HepG2 (cell line): ENCODE data around the gene HIPK4. TPM values are rescaled to one million over a fixed set of nuclear protein-coding genes. Genes with fewer than 3 reads are reported as not detected.

Source experiments
- ATAC-seq: fragments of 200-7000 bp; cut with Tn5 transposase; 3 replicates; pipeline ENCODE4 v1.9.1; 2020; ENCODE audit warnings: mild to moderate bottlenecking, moderate library complexity
- BruUV-seq: library from RNA; stranded (reverse); fragments of 400-500 nt; replicated peaks from 2 replicates; lab custom pipeline; 2021; lab: Mats Ljungman, UMichigan
- CTCF ChIA-PET: fragments of 300-600 bp; formaldehyde crosslinking; extraction: SDS; loops from one replicate; lab custom pipeline; 2021; ENCODE audit warnings: low total read pairs, inconsistent platforms, low intra/inter-chr PET ratio; lab: Yijun Ruan, JAX
- POLR2A ChIA-PET: fragments of 350-600 bp; sonication (Branson Sonifier 250); formaldehyde crosslinking; loops from one replicate; lab custom pipeline; 2020; ENCODE audit warnings: antibody characterized with exemption, inconsistent platforms; lab: Yijun Ruan, JAX
- DNase-seq: peaks from one replicate; pipeline ENCODE4 v3.0.0-alpha.2; 2015; ENCODE audit warnings: low spot score
- FAIRE-seq: peaks from 3 replicates; lab custom pipeline; 2011; peaks lifted over from hg19 to GRCh38; lab: Jason Lieb, UNC
- H2AFZ ChIP-seq: one replicate; pipeline ENCODE4 v1.6.1; 2011; ENCODE audit warnings: low read length, inconsistent platforms
- H3K27ac ChIP-seq: fragments of 300-600 bp; 3 replicates; pipeline ENCODE4 v1.8.0; 2011; ENCODE audit warnings: mixed run types, mild to moderate bottlenecking, mixed read lengths, low read length, inconsistent platforms; ENCODE audit not compliant: insufficient read depth; ENCODE audit errors: extremely low read length
- H3K27me3 ChIP-seq, 2 experiments: fragments of 200-600 bp in 1 of 2; 2 replicates in 1 of 2; 3 replicates in 1 of 2; pipeline versions ENCODE4 v1.6.0 to v1.8.0; 2011; ENCODE audit warnings: low read length in 2 of 2, mild to moderate bottlenecking in 2 of 2, moderate library complexity in 2 of 2, inconsistent platforms in 1 of 2; ENCODE audit not compliant: insufficient read depth in 2 of 2, control insufficient read depth in 1 of 2
- H3K36me3 ChIP-seq, 2 experiments: fragments of 200-600 bp in 1 of 2; replicated peaks in 1 of 2; 2 replicates in 1 of 2; 3 replicates in 1 of 2; pipeline versions ENCODE4 v1.5.1 to v1.8.0; 2011; ENCODE audit warnings: low read length in 2 of 2, inconsistent platforms in 1 of 2; ENCODE audit not compliant: insufficient read depth in 2 of 2, control insufficient read depth in 1 of 2
- H3K4me1 ChIP-seq: 2 replicates; pipeline ENCODE4 v1.5.1; 2012; ENCODE audit warnings: low read length, inconsistent platforms; ENCODE audit not compliant: insufficient read depth
- H3K4me2 ChIP-seq: 2 replicates; pipeline ENCODE4 v1.6.0; 2011; ENCODE audit warnings: low read depth, low read length, inconsistent platforms
- H3K4me3 ChIP-seq, 3 experiments: fragments of 200-600 bp in 1 of 3; sonication (generic), shearing (Covaris generic) in 1 of 3; replicated peaks in 1 of 3; 2 replicates each; pipeline ENCODE4 v1.5.1; 2011 to 2016; ENCODE audit warnings: low read length in 3 of 3, inconsistent platforms in 2 of 3, low read depth in 2 of 3, mild to moderate bottlenecking in 2 of 3, control low read depth in 1 of 3, mixed read lengths in 1 of 3; ENCODE audit not compliant: insufficient read depth in 1 of 3
- H3K79me2 ChIP-seq: one replicate; pipeline ENCODE4 v1.6.1; 2011; ENCODE audit warnings: low read length, inconsistent platforms; ENCODE audit not compliant: insufficient read depth
- H3K9ac ChIP-seq: 2 replicates; pipeline ENCODE4 v1.6.0; 2011; ENCODE audit warnings: mild to moderate bottlenecking, low read depth, low read length, inconsistent platforms; ENCODE audit not compliant: insufficient read depth
- H3K9me3 ChIP-seq: 2 replicates; pipeline ENCODE4 v1.5.1; 2012; ENCODE audit warnings: mild to moderate bottlenecking, low read length
- H4K20me1 ChIP-seq: 2 replicates; pipeline ENCODE4 v1.6.0; 2011; ENCODE audit warnings: inconsistent platforms, mild to moderate bottlenecking, low read length, moderate library complexity; ENCODE audit not compliant: insufficient read depth
- GMEB1 ChIP-seq: sonication (generic); formaldehyde crosslinking; IDR thresholded peaks from 2 replicates; pipeline ENCODE4 v1.5.1; 2020; ENCODE audit warnings: missing genetic modification reagents, mild to moderate bottlenecking, borderline replicate concordance
- HHEX ChIP-seq: IDR thresholded peaks from 2 replicates; pipeline ENCODE4 v1.6.1; 2016; ENCODE audit warnings: control low read depth
- HOXA3 ChIP-seq: sonication (generic); formaldehyde crosslinking; IDR thresholded peaks from 2 replicates; pipeline ENCODE4 v1.5.0; 2020; ENCODE audit warnings: missing genetic modification reagents
- NCOA2 ChIP-seq: sonication (generic); formaldehyde crosslinking; IDR thresholded peaks from 2 replicates; pipeline ENCODE4 v1.8.0; 2022; ENCODE audit warnings: inconsistent platforms
- TMF1 ChIP-seq: sonication (generic); formaldehyde crosslinking; IDR thresholded peaks from 2 replicates; pipeline ENCODE4 v1.8.1; 2022; ENCODE audit warnings: low read depth, missing genetic modification reagents
- ZNF232 ChIP-seq: sonication (generic); formaldehyde crosslinking; IDR thresholded peaks from 2 replicates; pipeline ENCODE4 v1.4.0; 2020; ENCODE audit warnings: missing genetic modification reagents, borderline replicate concordance
- ZNF276 ChIP-seq: sonication (generic); formaldehyde crosslinking; IDR thresholded peaks from 2 replicates; pipeline ENCODE4 v1.4.0; 2020; ENCODE audit warnings: mild to moderate bottlenecking, low read depth, missing genetic modification reagents
- ZNF280B ChIP-seq: sonication (generic); formaldehyde crosslinking; IDR thresholded peaks from 2 replicates; pipeline ENCODE4 v1.5.0; 2020; ENCODE audit warnings: missing genetic modification reagents, mild to moderate bottlenecking, borderline replicate concordance
- ZNF549 ChIP-seq: sonication (generic); formaldehyde crosslinking; IDR thresholded peaks from 2 replicates; pipeline ENCODE4 v1.5.0; 2020; ENCODE audit warnings: missing genetic modification reagents
- WGBS: methylation state at CpG from one replicate; pipeline ENCODE4 v1.1.6; 2017; ENCODE audit warnings: low lambda C conversion rate; 5-methylcytosine and 5-hydroxymethylcytosine counted together
- in situ Hi-C: cut with HindIII; loops from 2 replicates; pipeline ENCODE4 v1.10.0; 2017; ENCODE audit warnings: low pct_unique_long_range_greater_than_20kb; ENCODE audit not compliant: extremely low pct_ligation_motif_present
- intact Hi-C: fragments of 100-400 bp; cut with micrococcal nuclease; formaldehyde crosslinking; loops from one replicate; pipeline ENCODE4 v1.10.0; 2022; ENCODE audit not compliant: unreplicated experiment
- polyA plus RNA-seq, 8 experiments: library from polyadenylated mRNA; depleted of rRNA in 3 of 8; stranded (reverse) in 7 of 8; unstranded in 1 of 8; fragments of >200 nt; fragmentation: Illumina TruSeq in 4 of 8; extraction: Trizol in 4 of 8; gene quantifications; 2 replicates each; pipeline versions ENCODE4 v1.2.1 to v1.2.3, GENCODE V29; 2011 to 2016; ENCODE audit warnings: low read depth in 4 of 8, missing spikeins in 1 of 8, mixed read lengths in 1 of 8; ENCODE audit not compliant: insufficient read depth in 1 of 8
- total RNA-seq, 5 experiments: library from RNA; depleted of rRNA; stranded (reverse); fragments of >200 nt; fragmentation: Illumina TruSeq; extraction: Trizol; gene quantifications; 2 replicates each; pipeline ENCODE4 v1.2.3, GENCODE V29; 2016; ENCODE audit warnings: low read depth in 1 of 5

Gene HIPK4
- total and polyA plus RNA-seq, 2 of the 13 experiments (the other 11 are each of a cell fraction or from before 2014, with no cell fraction given) = 0.03 TPM; not detected in 1

GRCh38 chr19:40425450-40426287, 35.7 kb upstream of the HIPK4 start, which contains the start of gene SERTAD1:
SERTAD1 (minus strand) TSS chr19:40425992; CDS start chr19:40423546, 2,446 bp downstream.
- no peaks in the 10 kb centered on the region; a peak in 1 of 5 replicates for H3K27me3 ChIP-seq
- CTCF ChIA-PET = interaction anchor here (1.0 kb wide), 1 partner anchor 19 kb away, joined by 4 read pairs; the partner anchor contains the start of gene SERTAD3
- BruUV-seq = TSS peak; percentile 75
- peaks cover 10% of the 10 kb centered on the region for H3K79me2 ChIP-seq
- intact Hi-C loops (loop anchor here (10.0 kb wide), 1 partner anchor 81 kb away; the partner anchor contains the start of genes C19orf47 and PLD3), in situ Hi-C loops (no loop called here)
- peak within 1 kb of the TSS; percentile 63 to 94 (median 86) for H3K4me3 ChIP-seq
- peak within 1 kb of the TSS; percentile 55 for H2AFZ ChIP-seq
- POLR2A ChIA-PET = interaction anchor here (0.5 to 4.5 kb wide), 25 partner anchors 9 to 373 kb away, joined by 3 to 80 read pairs (median 4); partner anchors contain the start of genes BLVRB, C19orf47, EGLN2 and PLD3
- peak; percentile 92 for FAIRE-seq
- ATAC-seq = peak; percentile 88
- H3K4me1 ChIP-seq = peaks cover 48% of the 10 kb centered on the region
- H3K36me3 ChIP-seq = peaks cover 0 to 2% of the 10 kb centered on the region in 2 experiments; a peak in 1 of 5 replicates
- no peaks in the 10 kb centered on the region for H3K9me3 ChIP-seq
- H3K9ac ChIP-seq = peak within 1 kb of the TSS; percentile 85
- no peaks in the 10 kb centered on the region for H4K20me1 ChIP-seq
- DNase-seq = peak; percentile 98
- H3K27ac ChIP-seq = peak within 1 kb of the TSS; percentile 96
- 1% methylated on average over 20 of the region's 75 CpGs for WGBS
- peak within 1 kb of the TSS; percentile 99 for H3K4me2 ChIP-seq
- no peak for TF ChIP-seq TMF1 (CRISPR knock-in tag)
- TF ChIP-seq ZNF276 (CRISPR knock-in tag) = no peak
- TF ChIP-seq ZNF232 (CRISPR knock-in tag) = peak; percentile 80; the same call in 1 of the 2 replicates
- peak; percentile 6 for TF ChIP-seq HOXA3 (CRISPR knock-in tag)
- TF ChIP-seq GMEB1 = peak; percentile 14; the same call in 1 of the 2 replicates
- TF ChIP-seq NCOA2 (CRISPR knock-in tag) = no peak
- TF ChIP-seq ZNF280B = no peak
- TF ChIP-seq HHEX (CRISPR knock-in tag) = no peak
- TF ChIP-seq ZNF549 = no peak
